Measurements from ENCODE around the gene NTN4. TPM values are rescaled to one million over a fixed set of nuclear protein-coding genes. Genes with fewer than 3 reads are reported as not detected.
A peak's percentile ranks its signal among the peaks of the same experiment; 100 is the strongest.
"Not testable (repeated sequence)": the region's sequence is repeated elsewhere in the genome, so short reads cannot be mapped to it uniquely, and the experiment has no call there.

Gene NTN4
- total RNA-seq, 3 donors from 2014 or later: 0.13 to 0.16 (median 0.16) TPM

- Mint-ChIP-seq H3K4me3 (no peak overlapping the region), H3K36me3 (ENCODE audit: insufficient read depth) (no peaks in the 10 kb centered on the region), H3K27me3 (ENCODE audit: low read depth) (no peaks in the 10 kb centered on the region), H3K4me1 (ENCODE audit: low read depth) (no peaks in the 10 kb centered on the region), H3K9me3 (no peaks in the 10 kb centered on the region)
- ATAC-seq: no peak
- DNase-seq: no peak
Observed at GRCh38 chr12:95633049-95633731, 157.4 kb downstream of the NTN4 start.

DNA sequence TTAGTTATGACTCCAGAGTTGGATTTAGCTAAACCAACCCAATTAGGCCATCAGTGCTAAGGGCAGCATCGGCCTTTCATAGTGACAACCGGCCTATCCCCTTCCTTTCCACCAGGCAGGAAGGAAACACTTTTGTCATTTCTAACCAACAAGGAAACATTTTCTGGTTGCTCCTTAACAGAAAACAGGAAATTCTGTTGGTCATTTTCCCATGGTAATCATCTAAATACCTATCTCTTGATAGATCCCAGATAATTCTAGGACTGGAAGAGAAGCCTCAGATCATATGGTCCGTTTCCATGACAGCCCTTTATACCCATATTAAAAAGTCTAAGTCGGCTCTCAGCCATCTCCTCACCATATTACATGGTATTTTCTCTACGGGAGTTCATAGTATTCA, 160.1 kb downstream of the NTN4 start:
- ATAC-seq: no peak
- no peaks in the 10 kb centered on the region for H3K4me1 Mint-ChIP-seq (ENCODE audit: low read depth)
- no peaks in the 10 kb centered on the region for H3K36me3 Mint-ChIP-seq (ENCODE audit: insufficient read depth)
- no peaks in the 10 kb centered on the region for H3K9me3 Mint-ChIP-seq
- no peak overlapping the region for H3K4me3 Mint-ChIP-seq
- DNase-seq: no peak
- H3K27me3 Mint-ChIP-seq (ENCODE audit: low read depth): no peaks in the 10 kb centered on the region

GRCh38 chr12:95629392-95629791, 161.2 kb downstream of the NTN4 start:
- DNase-seq: no peak
- Mint-ChIP-seq H3K36me3 (ENCODE audit: insufficient read depth) (no peaks in the 10 kb centered on the region), H3K27me3 (ENCODE audit: low read depth) (no peaks in the 10 kb centered on the region), H3K4me1 (ENCODE audit: low read depth) (no peaks in the 10 kb centered on the region), H3K4me3 (no peak overlapping the region), H3K9me3 (no peaks in the 10 kb centered on the region)
- no peak for ATAC-seq

GRCh38 chr12:95626854-95627253, 163.7 kb downstream of the NTN4 start:
- Mint-ChIP-seq H3K27me3 (ENCODE audit: low read depth) (no peaks in the 10 kb centered on the region), H3K9me3 (no peaks in the 10 kb centered on the region), H3K4me1 (ENCODE audit: low read depth) (no peaks in the 10 kb centered on the region), H3K36me3 (ENCODE audit: insufficient read depth) (no peaks in the 10 kb centered on the region), H3K4me3 (no peak overlapping the region)
- ATAC-seq: no peak
- DNase-seq: no peak

- ATAC-seq (no peak), DNase-seq (no peak)
- Mint-ChIP-seq H3K4me1 (ENCODE audit: low read depth) (no peaks in the 10 kb centered on the region), H3K9me3 (no peaks in the 10 kb centered on the region), H3K27me3 (ENCODE audit: low read depth) (peaks cover 2% of the 10 kb centered on the region), H3K4me3 (no peak overlapping the region), H3K36me3 (ENCODE audit: insufficient read depth) (no peaks in the 10 kb centered on the region)
Observed at GRCh38 chr12:95625012-95625411, 165.6 kb downstream of the NTN4 start.

DNA sequence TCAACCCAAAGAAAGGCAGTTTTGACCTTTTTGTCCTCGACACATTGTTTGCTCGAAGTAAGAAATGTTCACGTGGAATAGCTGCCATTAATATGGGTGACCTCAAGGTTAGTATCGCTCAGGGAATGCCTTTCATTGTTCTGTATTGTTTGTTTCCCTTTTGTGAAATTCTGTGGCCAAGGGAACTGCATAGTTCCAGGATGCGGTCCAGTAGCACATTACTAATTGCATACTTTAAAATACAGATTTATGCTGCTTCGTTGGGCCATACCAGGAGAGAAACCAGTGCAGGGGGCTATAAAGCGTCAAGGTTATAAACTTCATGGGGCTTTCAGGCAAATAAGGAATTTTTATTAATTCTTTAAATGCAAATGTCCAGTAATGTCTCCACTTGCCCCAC, 166.0 kb downstream of the NTN4 start:
- DNase-seq: no peak
- H3K4me1 Mint-ChIP-seq (ENCODE audit: low read depth): no peaks in the 10 kb centered on the region
- no peak overlapping the region for H3K4me3 Mint-ChIP-seq
- peaks cover 2% of the 10 kb centered on the region for H3K27me3 Mint-ChIP-seq (ENCODE audit: low read depth)
- no peak for ATAC-seq
- H3K9me3 Mint-ChIP-seq: no peaks in the 10 kb centered on the region
- no peaks in the 10 kb centered on the region for H3K36me3 Mint-ChIP-seq (ENCODE audit: insufficient read depth)

- no peaks in the 10 kb centered on the region for H3K4me1 Mint-ChIP-seq (ENCODE audit: low read depth)
- no peaks in the 10 kb centered on the region for H3K36me3 Mint-ChIP-seq (ENCODE audit: insufficient read depth)
- peak; percentile 7 for DNase-seq
- no peak for ATAC-seq
- H3K9me3 Mint-ChIP-seq: no peaks in the 10 kb centered on the region
- H3K27me3 Mint-ChIP-seq (ENCODE audit: low read depth): peaks cover 2% of the 10 kb centered on the region
- no peak overlapping the region for H3K4me3 Mint-ChIP-seq
Observed at GRCh38 chr12:95623554-95624170, 166.9 kb downstream of the NTN4 start.

GRCh38 chr12:95622879-95623278, 167.7 kb downstream of the NTN4 start:
- H3K36me3 Mint-ChIP-seq (ENCODE audit: insufficient read depth): no peaks in the 10 kb centered on the region
- ATAC-seq (no peak), DNase-seq (no peak)
- peaks cover 5% of the 10 kb centered on the region for H3K27me3 Mint-ChIP-seq (ENCODE audit: low read depth)
- no peaks in the 10 kb centered on the region for H3K4me1 Mint-ChIP-seq (ENCODE audit: low read depth)
- no peaks in the 10 kb centered on the region for H3K9me3 Mint-ChIP-seq
- H3K4me3 Mint-ChIP-seq: no peak overlapping the region

- ATAC-seq (no peak), DNase-seq (no peak)
- no peak overlapping the region for H3K4me3 Mint-ChIP-seq
- H3K9me3 Mint-ChIP-seq: no peaks in the 10 kb centered on the region
- H3K27me3 Mint-ChIP-seq (ENCODE audit: low read depth): peaks cover 5% of the 10 kb centered on the region
- no peaks in the 10 kb centered on the region for H3K4me1 Mint-ChIP-seq (ENCODE audit: low read depth)
- H3K36me3 Mint-ChIP-seq (ENCODE audit: insufficient read depth): no peaks in the 10 kb centered on the region
Observed at GRCh38 chr12:95621725-95622124, 168.8 kb downstream of the NTN4 start.

DNA sequence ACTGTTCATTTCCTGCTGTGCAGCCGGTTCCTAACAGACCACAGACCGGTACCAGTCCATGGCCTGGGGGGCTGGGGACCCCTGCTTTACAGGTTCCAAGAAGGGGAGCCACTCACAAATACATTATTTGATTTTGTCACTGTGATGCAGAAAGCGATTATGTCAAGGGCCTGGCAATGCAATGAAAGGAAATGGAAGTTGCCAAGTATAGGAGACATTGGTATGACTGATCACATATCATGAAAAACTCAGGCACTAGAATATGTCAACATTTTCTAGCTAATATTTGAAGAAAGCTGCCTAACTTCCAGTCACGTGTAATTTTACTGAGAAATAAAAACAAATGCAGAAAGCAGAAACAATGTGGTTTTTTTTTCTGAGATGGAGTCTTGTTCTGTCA, 170.4 kb downstream of the NTN4 start:
- H3K9me3 Mint-ChIP-seq: no peaks in the 10 kb centered on the region
- ATAC-seq (no peak), DNase-seq (no peak)
- no peak overlapping the region for H3K4me3 Mint-ChIP-seq
- no peaks in the 10 kb centered on the region for H3K4me1 Mint-ChIP-seq (ENCODE audit: low read depth)
- no peaks in the 10 kb centered on the region for H3K36me3 Mint-ChIP-seq (ENCODE audit: insufficient read depth)
- H3K27me3 Mint-ChIP-seq (ENCODE audit: low read depth): peaks cover 5% of the 10 kb centered on the region

- not testable (repeated sequence) for H3K27me3 Mint-ChIP-seq (ENCODE audit: low read depth); H3K4me3 Mint-ChIP-seq; DNase-seq; ATAC-seq; H3K4me1 Mint-ChIP-seq (ENCODE audit: low read depth); H3K9me3 Mint-ChIP-seq; H3K36me3 Mint-ChIP-seq (ENCODE audit: insufficient read depth)
Observed at GRCh38 chr12:95616470-95616869, 174.1 kb downstream of the NTN4 start.

DNA sequence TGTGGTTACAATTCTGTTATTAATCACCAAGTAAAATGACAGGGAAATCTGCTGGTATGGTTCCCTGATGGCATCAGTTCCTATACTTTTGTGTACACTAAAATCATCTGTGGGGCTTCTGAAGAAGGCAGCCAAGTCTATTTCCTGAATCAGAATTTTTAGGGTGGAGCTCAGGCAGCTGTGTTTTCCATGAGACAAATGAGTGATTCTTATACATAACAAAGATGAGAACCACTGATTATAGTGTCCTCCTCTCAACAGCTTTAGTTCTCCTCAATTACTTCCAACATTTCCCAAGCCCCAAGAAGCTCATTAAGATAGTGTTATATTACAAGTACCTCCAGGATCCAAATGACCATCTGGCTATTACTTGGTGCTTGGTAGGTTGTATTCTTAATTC, 174.8 kb downstream of the NTN4 start:
- ATAC-seq (no peak), DNase-seq (no peak)
- H3K4me1 Mint-ChIP-seq (ENCODE audit: low read depth): no peaks in the 10 kb centered on the region
- no peaks in the 10 kb centered on the region for H3K9me3 Mint-ChIP-seq
- H3K27me3 Mint-ChIP-seq (ENCODE audit: low read depth): peaks cover 7% of the 10 kb centered on the region
- H3K36me3 Mint-ChIP-seq (ENCODE audit: insufficient read depth): no peaks in the 10 kb centered on the region
- H3K4me3 Mint-ChIP-seq: no peak overlapping the region

- no peaks in the 10 kb centered on the region for H3K36me3 Mint-ChIP-seq (ENCODE audit: insufficient read depth)
- peaks cover 5% of the 10 kb centered on the region for H3K27me3 Mint-ChIP-seq (ENCODE audit: low read depth)
- no peak overlapping the region for H3K4me3 Mint-ChIP-seq
- H3K9me3 Mint-ChIP-seq: no peaks in the 10 kb centered on the region
- no peaks in the 10 kb centered on the region for H3K4me1 Mint-ChIP-seq (ENCODE audit: low read depth)
- ATAC-seq: no peak
- no peak for DNase-seq
Observed at GRCh38 chr12:95614390-95614982, 176.1 kb downstream of the NTN4 start.

GRCh38 chr12:95613021-95613420, 177.5 kb downstream of the NTN4 start:
- Mint-ChIP-seq H3K27me3 (ENCODE audit: low read depth) (peaks cover 2% of the 10 kb centered on the region), H3K4me1 (ENCODE audit: low read depth) (no peaks in the 10 kb centered on the region), H3K4me3 (no peak overlapping the region), H3K36me3 (ENCODE audit: insufficient read depth) (no peaks in the 10 kb centered on the region), H3K9me3 (no peaks in the 10 kb centered on the region)
- DNase-seq (no peak), ATAC-seq (no peak)

- Mint-ChIP-seq H3K4me1 (ENCODE audit: low read depth) (no peaks in the 10 kb centered on the region), H3K4me3 (no peak overlapping the region), H3K9me3 (no peaks in the 10 kb centered on the region), H3K36me3 (ENCODE audit: insufficient read depth) (no peaks in the 10 kb centered on the region), H3K27me3 (ENCODE audit: low read depth) (peaks cover 2% of the 10 kb centered on the region)
- ATAC-seq (no peak), DNase-seq (no peak)
Observed at GRCh38 chr12:95611676-95612309, 178.8 kb downstream of the NTN4 start.
